ENCODE results near the gene FAM131A.

Gene FAM131A

GRCh38 chr3:184325715-184326369 is 11.6 kb upstream of the FAM131A start:
- Histone ChIP-seq H3K36me3 (ENCODE audit: control insufficient read depth in 2 of 2, insufficient read depth in 1 of 2, low read length in 2 of 2) (peaks cover 35 to 99% of the 10 kb centered on the region in 2 experiments), H3K27ac (ENCODE audit: extremely low read depth, low read depth, low read length) (no peak overlapping the region), H3K4me1 (ENCODE audit: control insufficient read depth, insufficient read depth, low read length) (no peaks in the 10 kb centered on the region), H3K4me3 (ENCODE audit: low read depth, low read length) (no peak overlapping the region), H3K9me3 (ENCODE audit: control insufficient read depth, insufficient read depth, low read depth, low read length) (no peaks in the 10 kb centered on the region)
- POLR2A ChIA-PET = interaction anchor here (1.3 kb wide), 1 partner anchor 10 kb away, joined by 3 read pairs; no protein-coding TSS in a partner anchor
- CTCF ChIA-PET = interaction anchor here (0.7 kb wide), 1 partner anchor 1497 kb away, joined by 3 read pairs; no protein-coding TSS in a partner anchor
- no peak for TF ChIP-seq ZBTB8A (tag by site-specific recombination; IDR thresholded peaks at IDR 0.05)
- no peak for TF ChIP-seq FEZF1 (tag by site-specific recombination; IDR thresholded peaks at IDR 0.05)
- no peak for TF ChIP-seq ZNF768 (tag by site-specific recombination; IDR thresholded peaks at IDR 0.05)
- TF ChIP-seq ZBTB21 (tag by site-specific recombination; IDR thresholded peaks at IDR 0.05) = no peak
- no peak for TF ChIP-seq SALL2 (tag by site-specific recombination; IDR thresholded peaks at IDR 0.05; ENCODE audit: borderline replicate concordance)
- TF ChIP-seq HOXD13 (CRISPR knock-in tag; IDR thresholded peaks at IDR 0.05; ENCODE audit: borderline replicate concordance) = no peak
- no peak for TF ChIP-seq ZXDB (tag by site-specific recombination; IDR thresholded peaks at IDR 0.05)
- no peak for TF ChIP-seq ZNF433 (tag by site-specific recombination; IDR thresholded peaks at IDR 0.05; ENCODE audit: low read depth)
- no peak for TF ChIP-seq PBX3 (CRISPR knock-in tag; IDR thresholded peaks at IDR 0.05)
- no peak for TF ChIP-seq GFI1B (tag by site-specific recombination; IDR thresholded peaks at IDR 0.05)
- TF ChIP-seq ZNF354C (tag by site-specific recombination; IDR thresholded peaks at IDR 0.05; ENCODE audit: borderline replicate concordance, low read depth) = no peak
- TF ChIP-seq ZSCAN30 (tag by site-specific recombination; IDR thresholded peaks at IDR 0.05) = no peak
- no peak for TF ChIP-seq ZNF169 (tag by site-specific recombination; IDR thresholded peaks at IDR 0.05)
- TF ChIP-seq ZNF223 (tag by site-specific recombination; IDR thresholded peaks at IDR 0.05) = no peak
- TF ChIP-seq ZNF792 (tag by site-specific recombination; IDR thresholded peaks at IDR 0.05) = no peak
- no peak for TF ChIP-seq SCRT1 (tag by site-specific recombination; IDR thresholded peaks at IDR 0.05; ENCODE audit: borderline replicate concordance)
- TF ChIP-seq ZNF214 (tag by site-specific recombination; IDR thresholded peaks at IDR 0.05; ENCODE audit: borderline replicate concordance) = no peak
- no peak for TF ChIP-seq ZBTB49 (tag by site-specific recombination; IDR thresholded peaks at IDR 0.05; ENCODE audit: low read depth)
- TF ChIP-seq ZNF133 (tag by site-specific recombination; IDR thresholded peaks at IDR 0.05) = no peak

- no peak for TF ChIP-seq ZNF155 (tag by site-specific recombination; IDR thresholded peaks at IDR 0.05)
- no peak for TF ChIP-seq ZNF707 (tag by site-specific recombination; IDR thresholded peaks at IDR 0.05)
- TF ChIP-seq KLF16 (tag by site-specific recombination; IDR thresholded peaks at IDR 0.05) = no peak
- TF ChIP-seq PRDM1 (tag by site-specific recombination; IDR thresholded peaks at IDR 0.05) = 0 out of 2 replicates have a peak, but pooled peaks have one; percentile 29
- TF ChIP-seq PRDM10 (tag by site-specific recombination; IDR thresholded peaks at IDR 0.05) = no peak
- no peak for TF ChIP-seq KLF8 (tag by site-specific recombination; IDR thresholded peaks at IDR 0.05)
- TF ChIP-seq ZFHX2 (tag by site-specific recombination; conservative IDR thresholded peaks at IDR 0.05) = peak; percentile 15; the same call in 1 of the 2 replicates
- no peak for TF ChIP-seq ZNF776 (tag by site-specific recombination; IDR thresholded peaks at IDR 0.05; ENCODE audit: borderline replicate concordance)
- ChIA-PET POLR2A (interaction anchor here (1.2 kb wide), 1 partner anchor 24 kb away, joined by 3 read pairs; no protein-coding TSS in a partner anchor), CTCF (no interaction called here)
- H3K4me1 ChIP-seq (ENCODE audit: control insufficient read depth, insufficient read depth, low read length) = no peaks in the 10 kb centered on the region
- H3K36me3 ChIP-seq (ENCODE audit: control insufficient read depth in 2 of 2, insufficient read depth in 1 of 2, low read length in 2 of 2) = peaks cover 36 to 99% of the 10 kb centered on the region in 2 experiments
- no peaks in the 10 kb centered on the region for H3K9me3 ChIP-seq (ENCODE audit: control insufficient read depth, insufficient read depth, low read depth, low read length)
- H3K27ac ChIP-seq (ENCODE audit: extremely low read depth, low read depth, low read length) = no peak overlapping the region
- H3K4me3 ChIP-seq (ENCODE audit: low read depth, low read length) = no peak overlapping the region
Observed at GRCh38 chr3:184327171-184327570, 10.2 kb upstream of the FAM131A start.
